HepG2 (cell line): Measurements from ENCODE around the gene PRR23C. TPM values are rescaled to one million over a fixed set of nuclear protein-coding genes. Genes with fewer than 3 reads are reported as not detected.

ENCODE experiments used
- ATAC-seq: fragments of 200-7000 bp; cut with Tn5 transposase; 3 replicates; pipeline ENCODE4 v1.9.1; 2020; ENCODE audit warnings: mild to moderate bottlenecking, moderate library complexity
- BruUV-seq: library from RNA; stranded (reverse); fragments of 400-500 nt; replicated peaks from 2 replicates; lab custom pipeline; 2021; lab: Mats Ljungman, UMichigan
- CTCF ChIA-PET: fragments of 300-600 bp; formaldehyde crosslinking; extraction: SDS; loops from one replicate; lab custom pipeline; 2021; ENCODE audit warnings: low total read pairs, inconsistent platforms, low intra/inter-chr PET ratio; lab: Yijun Ruan, JAX
- POLR2A ChIA-PET: fragments of 350-600 bp; sonication (Branson Sonifier 250); formaldehyde crosslinking; loops from one replicate; lab custom pipeline; 2020; ENCODE audit warnings: antibody characterized with exemption, inconsistent platforms; lab: Yijun Ruan, JAX
- DNase-seq: peaks from one replicate; pipeline ENCODE4 v3.0.0-alpha.2; 2015; ENCODE audit warnings: low spot score
- FAIRE-seq: peaks from 3 replicates; lab custom pipeline; 2011; peaks lifted over from hg19 to GRCh38; lab: Jason Lieb, UNC
- H2AFZ ChIP-seq: one replicate; pipeline ENCODE4 v1.6.1; 2011; ENCODE audit warnings: low read length, inconsistent platforms
- H3K27ac ChIP-seq: fragments of 300-600 bp; 3 replicates; pipeline ENCODE4 v1.8.0; 2011; ENCODE audit warnings: mixed run types, mild to moderate bottlenecking, mixed read lengths, low read length, inconsistent platforms; ENCODE audit not compliant: insufficient read depth; ENCODE audit errors: extremely low read length
- H3K27me3 ChIP-seq, 2 experiments: fragments of 200-600 bp in 1 of 2; 2 replicates in 1 of 2; 3 replicates in 1 of 2; pipeline versions ENCODE4 v1.6.0 to v1.8.0; 2011; ENCODE audit warnings: low read length in 2 of 2, mild to moderate bottlenecking in 2 of 2, moderate library complexity in 2 of 2, inconsistent platforms in 1 of 2; ENCODE audit not compliant: insufficient read depth in 2 of 2, control insufficient read depth in 1 of 2
- H3K36me3 ChIP-seq, 2 experiments: fragments of 200-600 bp in 1 of 2; replicated peaks in 1 of 2; 2 replicates in 1 of 2; 3 replicates in 1 of 2; pipeline versions ENCODE4 v1.5.1 to v1.8.0; 2011; ENCODE audit warnings: low read length in 2 of 2, inconsistent platforms in 1 of 2; ENCODE audit not compliant: insufficient read depth in 2 of 2, control insufficient read depth in 1 of 2
- H3K4me1 ChIP-seq: 2 replicates; pipeline ENCODE4 v1.5.1; 2012; ENCODE audit warnings: low read length, inconsistent platforms; ENCODE audit not compliant: insufficient read depth
- H3K4me2 ChIP-seq: 2 replicates; pipeline ENCODE4 v1.6.0; 2011; ENCODE audit warnings: low read depth, low read length, inconsistent platforms
- H3K4me3 ChIP-seq, 3 experiments: fragments of 200-600 bp in 1 of 3; sonication (generic), shearing (Covaris generic) in 1 of 3; replicated peaks in 1 of 3; 2 replicates each; pipeline ENCODE4 v1.5.1; 2011 to 2016; ENCODE audit warnings: low read length in 3 of 3, inconsistent platforms in 2 of 3, low read depth in 2 of 3, mild to moderate bottlenecking in 2 of 3, control low read depth in 1 of 3, mixed read lengths in 1 of 3; ENCODE audit not compliant: insufficient read depth in 1 of 3
- H3K79me2 ChIP-seq: one replicate; pipeline ENCODE4 v1.6.1; 2011; ENCODE audit warnings: low read length, inconsistent platforms; ENCODE audit not compliant: insufficient read depth
- H3K9ac ChIP-seq: 2 replicates; pipeline ENCODE4 v1.6.0; 2011; ENCODE audit warnings: mild to moderate bottlenecking, low read depth, low read length, inconsistent platforms; ENCODE audit not compliant: insufficient read depth
- H3K9me3 ChIP-seq: 2 replicates; pipeline ENCODE4 v1.5.1; 2012; ENCODE audit warnings: mild to moderate bottlenecking, low read length
- H4K20me1 ChIP-seq: 2 replicates; pipeline ENCODE4 v1.6.0; 2011; ENCODE audit warnings: inconsistent platforms, mild to moderate bottlenecking, low read length, moderate library complexity; ENCODE audit not compliant: insufficient read depth
- CCDC6 ChIP-seq: sonication (generic); formaldehyde crosslinking; IDR thresholded peaks from 2 replicates; pipeline ENCODE4 v1.8.1; 2022; ENCODE audit warnings: mild to moderate bottlenecking, missing genetic modification reagents, moderate library complexity
- CEBPB ChIP-seq: IDR thresholded peaks from 2 replicates; pipeline ENCODE4 v1.6.1; 2011; ENCODE audit warnings: low read depth, low read length, improper control_type of control experiment, borderline replicate concordance
- CEBPG ChIP-seq: IDR thresholded peaks from 2 replicates; pipeline ENCODE4 v1.6.1; 2016
- ELF4 ChIP-seq: sonication (generic); formaldehyde crosslinking; IDR thresholded peaks from 2 replicates; pipeline ENCODE4 v1.5.0; 2020; ENCODE audit warnings: missing genetic modification reagents, mild to moderate bottlenecking, moderate library complexity, borderline replicate concordance
- HDAC2 ChIP-seq: sonication (generic); formaldehyde crosslinking; IDR thresholded peaks from 2 replicates; pipeline ENCODE4 v1.4.0; 2020; ENCODE audit warnings: missing genetic modification reagents
- HNRNPK ChIP-seq: fragments of 200-400 bp; formaldehyde crosslinking; IDR thresholded peaks from 2 replicates; pipeline ENCODE4 v1.6.1; 2018; ENCODE audit warnings: low read length, low read depth, moderate library complexity, mild to moderate bottlenecking; ENCODE audit not compliant: poor library complexity, severe bottlenecking
- SALL1 ChIP-seq: sonication (generic); formaldehyde crosslinking; IDR thresholded peaks from 2 replicates; pipeline ENCODE4 v1.8.0; 2022; ENCODE audit warnings: mild to moderate bottlenecking, missing genetic modification reagents
- SIN3B ChIP-seq: fragments of 150-350 bp; IDR thresholded peaks from 2 replicates; pipeline ENCODE4 v1.6.1; 2014; ENCODE audit warnings: low read length
- SIX4 ChIP-seq: sonication (generic); formaldehyde crosslinking; IDR thresholded peaks from 2 replicates; pipeline ENCODE4 v1.4.0; 2020; ENCODE audit warnings: missing genetic modification reagents
- SP140L ChIP-seq: sonication (generic); formaldehyde crosslinking; IDR thresholded peaks from 2 replicates; pipeline ENCODE4 v1.4.0; 2020; ENCODE audit warnings: missing genetic modification reagents, borderline replicate concordance
- SP4 ChIP-seq: sonication (generic); formaldehyde crosslinking; IDR thresholded peaks from 2 replicates; pipeline ENCODE4 v1.8.1; 2023; ENCODE audit warnings: mild to moderate bottlenecking, missing genetic modification reagents
- TBX2 ChIP-seq: sonication (generic); formaldehyde crosslinking; IDR thresholded peaks from 2 replicates; pipeline ENCODE4 v1.5.0; 2020; ENCODE audit warnings: missing genetic modification reagents, mild to moderate bottlenecking, borderline replicate concordance
- ZNF841 ChIP-seq: sonication (generic); formaldehyde crosslinking; IDR thresholded peaks from 2 replicates; pipeline ENCODE4 v1.8.1; 2023; ENCODE audit warnings: missing genetic modification reagents, borderline replicate concordance
- ZNF878 ChIP-seq: sonication (generic); formaldehyde crosslinking; IDR thresholded peaks from 2 replicates; pipeline ENCODE4 v1.8.1; 2023; ENCODE audit warnings: mild to moderate bottlenecking, missing genetic modification reagents, moderate library complexity
- WGBS: methylation state at CpG from one replicate; pipeline ENCODE4 v1.1.6; 2017; ENCODE audit warnings: low lambda C conversion rate; 5-methylcytosine and 5-hydroxymethylcytosine counted together
- in situ Hi-C: cut with HindIII; loops from 2 replicates; pipeline ENCODE4 v1.10.0; 2017; ENCODE audit warnings: low pct_unique_long_range_greater_than_20kb; ENCODE audit not compliant: extremely low pct_ligation_motif_present
- intact Hi-C: fragments of 100-400 bp; cut with micrococcal nuclease; formaldehyde crosslinking; loops from one replicate; pipeline ENCODE4 v1.10.0; 2022; ENCODE audit not compliant: unreplicated experiment
- polyA plus RNA-seq, 8 experiments: library from polyadenylated mRNA; depleted of rRNA in 3 of 8; stranded (reverse) in 7 of 8; unstranded in 1 of 8; fragments of >200 nt; fragmentation: Illumina TruSeq in 4 of 8; extraction: Trizol in 4 of 8; gene quantifications; 2 replicates each; pipeline versions ENCODE4 v1.2.1 to v1.2.3, GENCODE V29; 2011 to 2016; ENCODE audit warnings: low read depth in 4 of 8, missing spikeins in 1 of 8, mixed read lengths in 1 of 8; ENCODE audit not compliant: insufficient read depth in 1 of 8
- total RNA-seq, 5 experiments: library from RNA; depleted of rRNA; stranded (reverse); fragments of >200 nt; fragmentation: Illumina TruSeq; extraction: Trizol; gene quantifications; 2 replicates each; pipeline ENCODE4 v1.2.3, GENCODE V29; 2016; ENCODE audit warnings: low read depth in 1 of 5
- TF ChIP-seq, protein P1 (sequence below): fragments of 450-650 bp; IDR thresholded peaks from 2 replicates; pipeline ENCODE4 v1.6.1; 2017; ENCODE audit warnings: mild to moderate bottlenecking
- TF ChIP-seq, protein P2 (sequence below): sonication (generic); formaldehyde crosslinking; IDR thresholded peaks from 2 replicates; pipeline ENCODE4 v1.8.0; 2022; ENCODE audit warnings: mild to moderate bottlenecking, missing genetic modification reagents, moderate library complexity

PRR23C gene
- total and polyA plus RNA-seq, 2 of the 13 experiments (the other 11 are each of a cell fraction or from before 2014, with no cell fraction given) = not detected

DNA sequence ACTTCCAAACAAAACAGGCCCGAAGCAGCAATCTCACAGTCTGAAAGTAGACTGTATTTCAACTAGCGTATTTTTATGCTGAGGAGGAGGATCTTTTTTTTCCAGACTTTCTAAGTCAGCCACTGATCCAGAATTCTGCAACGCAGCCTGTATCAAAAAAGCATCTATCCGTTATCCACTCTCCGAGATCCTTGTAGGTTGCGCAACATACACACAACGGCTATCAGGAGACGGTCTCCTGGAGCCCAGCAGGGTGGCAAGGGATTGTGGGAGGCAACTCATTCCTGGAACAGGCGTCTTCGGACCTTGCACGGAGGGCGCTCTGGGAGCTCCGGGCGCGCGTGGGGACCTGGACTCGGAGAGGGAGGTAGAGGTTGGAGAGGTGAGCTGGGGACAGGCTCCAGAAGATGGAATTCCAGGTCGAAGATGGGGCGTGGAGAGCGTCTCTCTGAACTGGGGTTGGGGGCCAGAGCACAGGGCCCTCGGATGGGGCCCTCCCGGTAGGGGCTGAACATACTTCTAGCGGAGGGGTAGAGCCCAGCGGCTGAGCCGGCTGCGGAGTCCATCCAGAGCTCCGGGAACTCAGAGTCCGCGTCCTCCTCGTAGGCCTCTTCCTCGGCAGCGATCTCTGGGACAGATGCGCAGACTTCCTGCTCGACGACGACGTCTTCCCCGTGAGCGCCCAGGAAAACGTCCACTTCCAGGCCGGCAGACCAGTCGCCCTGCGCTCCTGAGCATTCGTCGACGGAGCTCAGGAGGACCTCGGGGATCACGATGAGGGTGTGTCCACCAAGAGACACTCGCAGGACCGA, 932 bp downstream of the PRR23C start:
- intact Hi-C loops = no loop called here
- no peaks in the 10 kb centered on the region for H3K4me1 ChIP-seq
- no peak overlapping the region for H3K4me3 ChIP-seq
- 87% methylated on average over 42 of the region's 50 CpGs for whole genome bisulfite sequencing
- DNase-seq (no peak), ATAC-seq (no peak), FAIRE-seq (no peak)
- H3K36me3 ChIP-seq = no peaks in the 10 kb centered on the region
- no peaks in the 10 kb centered on the region for H4K20me1 ChIP-seq
- CTCF ChIA-PET = no interaction called here
- in situ Hi-C loops = no loop called here
- no peak overlapping the region for H3K9ac ChIP-seq
- POLR2A ChIA-PET = no interaction called here
- H3K4me2 ChIP-seq = no peak overlapping the region
- H3K27me3 ChIP-seq = peaks cover 0 to 4% of the 10 kb centered on the region in 2 experiments; a peak in 1 of 5 replicates
- H2AFZ ChIP-seq = no peak overlapping the region
- no peak overlapping the region for H3K27ac ChIP-seq
- no peaks in the 10 kb centered on the region for H3K9me3 ChIP-seq
- no TSS peak for BruUV-seq
- no peaks in the 10 kb centered on the region for H3K79me2 ChIP-seq
- TF ChIP-seq CEBPG (peak; percentile 35; the same call in 1 of the 2 replicates), CEBPB (peak; percentile 91), ELF4 (no peak), CCDC6 (no peak)

DNA sequence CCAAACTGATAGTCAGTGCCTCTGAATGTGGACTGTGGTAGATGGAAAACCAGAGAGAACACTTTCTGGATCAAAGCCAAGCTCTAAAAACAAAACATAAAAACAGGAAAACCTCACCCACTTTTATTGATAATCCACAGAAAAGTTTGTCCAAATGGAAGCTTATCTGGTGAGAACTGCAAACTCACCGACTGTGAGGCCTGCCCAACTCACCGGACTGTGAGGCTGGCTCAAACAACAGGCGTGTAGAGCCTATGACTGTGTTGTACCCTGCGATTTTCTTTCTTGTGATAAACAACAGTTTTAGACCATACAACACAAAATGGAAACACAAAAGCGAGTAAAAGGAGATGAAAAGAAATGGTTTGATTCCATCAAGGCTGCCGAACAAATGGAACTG, 7.2 kb downstream of the PRR23C start:
- H3K27ac ChIP-seq = no peak overlapping the region
- no peak for ATAC-seq
- H4K20me1 ChIP-seq = 0 out of 2 replicates have a peak, but pooled peaks cover 2% of the 10 kb centered on the region
- no peak overlapping the region for H3K4me3 ChIP-seq
- H3K79me2 ChIP-seq = no peaks in the 10 kb centered on the region
- CTCF ChIA-PET = no interaction called here
- 22% methylated on average over 6 of the region's 6 CpGs for WGBS
- no peak for DNase-seq
- in situ Hi-C loops = no loop called here
- no peaks in the 10 kb centered on the region for H3K9me3 ChIP-seq
- FAIRE-seq = no peak
- no peak overlapping the region for H3K9ac ChIP-seq
- POLR2A ChIA-PET = no interaction called here
- H3K4me1 ChIP-seq = no peaks in the 10 kb centered on the region
- BruUV-seq = no TSS peak
- H3K27me3 ChIP-seq = peaks cover 0 to 7% of the 10 kb centered on the region in 2 experiments; a peak in 2 of 5 replicates
- H3K4me2 ChIP-seq = no peak overlapping the region
- intact Hi-C loops = no loop called here
- no peaks in the 10 kb centered on the region for H3K36me3 ChIP-seq
- no peak overlapping the region for H2AFZ ChIP-seq
- TF ChIP-seq ZNF841 (CRISPR knock-in tag) (no peak), SP4 (CRISPR knock-in tag) (no peak), SALL1 (CRISPR knock-in tag) (no peak), SP140L (CRISPR knock-in tag) (no peak), TBX2 (CRISPR knock-in tag) (no peak), HNRNPK (no peak), SIX4 (no peak), SIN3B (no peak), ZNF878 (CRISPR knock-in tag) (no peak), HDAC2 (CRISPR knock-in tag) (no peak)
- TF ChIP-seq, protein P1, sequence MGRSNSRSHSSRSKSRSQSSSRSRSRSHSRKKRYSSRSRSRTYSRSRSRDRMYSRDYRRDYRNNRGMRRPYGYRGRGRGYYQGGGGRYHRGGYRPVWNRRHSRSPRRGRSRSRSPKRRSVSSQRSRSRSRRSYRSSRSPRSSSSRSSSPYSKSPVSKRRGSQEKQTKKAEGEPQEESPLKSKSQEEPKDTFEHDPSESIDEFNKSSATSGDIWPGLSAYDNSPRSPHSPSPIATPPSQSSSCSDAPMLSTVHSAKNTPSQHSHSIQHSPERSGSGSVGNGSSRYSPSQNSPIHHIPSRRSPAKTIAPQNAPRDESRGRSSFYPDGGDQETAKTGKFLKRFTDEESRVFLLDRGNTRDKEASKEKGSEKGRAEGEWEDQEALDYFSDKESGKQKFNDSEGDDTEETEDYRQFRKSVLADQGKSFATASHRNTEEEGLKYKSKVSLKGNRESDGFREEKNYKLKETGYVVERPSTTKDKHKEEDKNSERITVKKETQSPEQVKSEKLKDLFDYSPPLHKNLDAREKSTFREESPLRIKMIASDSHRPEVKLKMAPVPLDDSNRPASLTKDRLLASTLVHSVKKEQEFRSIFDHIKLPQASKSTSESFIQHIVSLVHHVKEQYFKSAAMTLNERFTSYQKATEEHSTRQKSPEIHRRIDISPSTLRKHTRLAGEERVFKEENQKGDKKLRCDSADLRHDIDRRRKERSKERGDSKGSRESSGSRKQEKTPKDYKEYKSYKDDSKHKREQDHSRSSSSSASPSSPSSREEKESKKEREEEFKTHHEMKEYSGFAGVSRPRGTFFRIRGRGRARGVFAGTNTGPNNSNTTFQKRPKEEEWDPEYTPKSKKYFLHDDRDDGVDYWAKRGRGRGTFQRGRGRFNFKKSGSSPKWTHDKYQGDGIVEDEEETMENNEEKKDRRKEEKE = no peak
- TF ChIP-seq, protein P2, sequence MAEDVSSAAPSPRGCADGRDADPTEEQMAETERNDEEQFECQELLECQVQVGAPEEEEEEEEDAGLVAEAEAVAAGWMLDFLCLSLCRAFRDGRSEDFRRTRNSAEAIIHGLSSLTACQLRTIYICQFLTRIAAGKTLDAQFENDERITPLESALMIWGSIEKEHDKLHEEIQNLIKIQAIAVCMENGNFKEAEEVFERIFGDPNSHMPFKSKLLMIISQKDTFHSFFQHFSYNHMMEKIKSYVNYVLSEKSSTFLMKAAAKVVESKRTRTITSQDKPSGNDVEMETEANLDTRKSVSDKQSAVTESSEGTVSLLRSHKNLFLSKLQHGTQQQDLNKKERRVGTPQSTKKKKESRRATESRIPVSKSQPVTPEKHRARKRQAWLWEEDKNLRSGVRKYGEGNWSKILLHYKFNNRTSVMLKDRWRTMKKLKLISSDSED (CRISPR knock-in tag) = no peak
